B cell (primary cell): ENCODE results near the gene GAPT. TPM values are rescaled to one million over a fixed set of nuclear protein-coding genes. Genes with fewer than 3 reads are reported as not detected.

Experiments
- ATAC-seq: fragments of 200-7000 bp; cut with Tn5 transposase; one replicate; pipeline ENCODE4 v1.10.0; 2021; ENCODE audit warnings: low read depth, mild to moderate bottlenecking, moderate number of reproducible peaks, moderate library complexity
- CTCF ChIA-PET: fragments of 350-600 bp; sonication (Branson Sonifier 250); formaldehyde crosslinking; loops from one replicate; lab custom pipeline; 2021; ENCODE audit warnings: antibody characterized with exemption, inconsistent platforms; lab: Charles Lee
- POLR2A ChIA-PET: fragments of 350-600 bp; sonication (Branson Sonifier 250); formaldehyde crosslinking; loops from one replicate; lab custom pipeline; 2021; ENCODE audit warnings: antibody characterized with exemption; lab: Charles Lee
- DNase-seq: peaks from one replicate; pipeline ENCODE4 v3.0.0; 2013
- H2AFZ ChIP-seq: 2 replicates; pipeline ENCODE4 v1.6.1; 2012; ENCODE audit warnings: mild to moderate bottlenecking, low read depth, low read length; ENCODE audit not compliant: insufficient read depth, poor library complexity, severe bottlenecking
- H3K27ac ChIP-seq, 2 donors: 1 replicate in 1 of 2; 2 replicates in 1 of 2; pipeline ENCODE4 v1.5.1; 2012 to 2013; ENCODE audit warnings: low read length in 2 of 2, mild to moderate bottlenecking in 2 of 2, moderate library complexity in 1 of 2
- H3K27me3 ChIP-seq, 4 experiments: fragments of 200-600 bp in 1 of 4; sonication (generic) in 1 of 4; replicated peaks in 1 of 4; 1 replicate in 2 of 4; 2 replicates in 2 of 4; pipeline versions ENCODE4 v1.6.1 to v1.7.0; 2013 to 2016; ENCODE audit warnings: low read length in 3 of 4, mild to moderate bottlenecking in 2 of 4, mixed read lengths in 1 of 4, moderate library complexity in 1 of 4; ENCODE audit not compliant: insufficient read depth in 4 of 4, control insufficient read depth in 3 of 4; ENCODE audit errors: control extremely low read depth in 1 of 4
- H3K36me3 ChIP-seq, 2 experiments: replicated peaks in 1 of 2; 1 replicate in 1 of 2; 2 replicates in 1 of 2; pipeline versions ENCODE4 v1.6.1 to v1.7.1; 2013; ENCODE audit warnings: low read length in 1 of 2; ENCODE audit not compliant: insufficient read depth in 2 of 2, control insufficient read depth in 1 of 2; ENCODE audit errors: control extremely low read depth in 1 of 2, extremely low read depth in 1 of 2
- H3K4me1 ChIP-seq, 2 donors: fragments of 200-600 bp in 1 of 2; sonication (generic) in 1 of 2; 1 replicate in 1 of 2; 2 replicates in 1 of 2; pipeline versions ENCODE4 v1.5.1 to v1.6.1; 2013 to 2017; ENCODE audit warnings: low read length in 2 of 2; ENCODE audit not compliant: control insufficient read depth in 2 of 2, insufficient read depth in 2 of 2
- H3K4me2 ChIP-seq: replicated peaks from 2 replicates; pipeline ENCODE3; 2012; ENCODE audit warnings: mild to moderate bottlenecking, low read depth, low read length; ENCODE audit not compliant: poor library complexity, severe bottlenecking
- H3K4me3 ChIP-seq, 5 experiments: fragments of 200-600 bp in 1 of 5; sonication (generic) in 1 of 5; 1 replicate in 3 of 5; 2 replicates in 2 of 5; pipeline versions ENCODE4 v1.5.1 to v1.7.0; 2011 to 2016; ENCODE audit warnings: low read length in 4 of 5, mild to moderate bottlenecking in 4 of 5, low read depth in 2 of 5, control low read depth in 1 of 5, moderate library complexity in 1 of 5; ENCODE audit not compliant: insufficient read depth in 1 of 5; ENCODE audit errors: control extremely low read depth in 1 of 5, extremely low read depth in 1 of 5
- H3K79me2 ChIP-seq: fragments of 200-600 bp; sonication (generic); one replicate; pipeline ENCODE4 v1.6.0; 2016; ENCODE audit warnings: low read length; ENCODE audit not compliant: control insufficient read depth, insufficient read depth
- H3K9ac ChIP-seq: fragments of 200-600 bp; sonication (generic); 2 replicates; pipeline ENCODE4 v1.6.1; 2017; ENCODE audit warnings: mild to moderate bottlenecking, low read length, moderate library complexity
- H3K9me3 ChIP-seq, 3 donors: one replicate each; pipeline versions ENCODE4 v1.6.1 to v1.7.1; 2013; ENCODE audit warnings: low read length in 2 of 3; ENCODE audit not compliant: control insufficient read depth in 2 of 3, insufficient read depth in 1 of 3; ENCODE audit errors: control extremely low read depth in 1 of 3
- H4K20me1 ChIP-seq: 2 replicates; pipeline ENCODE4 v1.6.0; 2012; ENCODE audit warnings: mild to moderate bottlenecking, low read length; ENCODE audit not compliant: insufficient read depth, control insufficient read depth, poor library complexity, severe bottlenecking
- H3K27ac Mint-ChIP-seq: one replicate; pipeline ENCODE4 v1.8.0; 2021; ENCODE audit warnings: mixed read lengths
- H3K27me3 Mint-ChIP-seq: one replicate; pipeline ENCODE4 v1.8.0; 2021; ENCODE audit warnings: mixed read lengths
- H3K4me1 Mint-ChIP-seq: one replicate; pipeline ENCODE4 v1.8.0; 2021; ENCODE audit warnings: mixed read lengths
- H3K4me3 Mint-ChIP-seq: one replicate; pipeline ENCODE4 v1.8.0; 2021; ENCODE audit warnings: mixed read lengths
- H3K9me3 Mint-ChIP-seq: one replicate; pipeline ENCODE4 v1.8.0; 2022; ENCODE audit warnings: mixed read lengths; ENCODE audit not compliant: insufficient read depth
- EZH2 ChIP-seq: IDR thresholded peaks from 2 replicates; pipeline ENCODE4 v1.6.1; 2012; ENCODE audit warnings: borderline replicate concordance, low read depth, mild to moderate bottlenecking, moderate library complexity, low read length; ENCODE audit not compliant: insufficient read depth, poor library complexity, severe bottlenecking
- WGBS: methylation state at CpG from one replicate; pipeline ENCODE4 v1.1.5; 2013; ENCODE audit warnings: missing lambda C conversion rate; ENCODE audit not compliant: insufficient coverage; 5-methylcytosine and 5-hydroxymethylcytosine counted together
- intact Hi-C: fragments of 100-400 bp; cut with micrococcal nuclease; formaldehyde crosslinking; loops from one replicate; pipeline ENCODE4 v1.10.0; 2022
- polyA plus RNA-seq: library from polyadenylated mRNA; depleted of rRNA; stranded (reverse); fragments of >200 nt; gene quantifications from 2 replicates; pipeline ENCODE4 v1.2.3, GENCODE V29; 2012
- total RNA-seq, 2 donors: library from RNA; stranded (reverse); fragments of 120-200 nt in 1 of 2; gene quantifications; 1 replicate in 1 of 2; 2 replicates in 1 of 2; pipeline versions ENCODE4 v1.2.3 to v1.2.4, GENCODE V29; 2013 to 2022
- TF ChIP-seq, protein P1 (sequence below): fragments of 200-600 bp; IDR thresholded peaks from one replicate; pipeline ENCODE4 v1.8.0; 2022; ENCODE audit warnings: antibody characterized with exemption, mild to moderate bottlenecking

GAPT gene
- total and polyA plus RNA-seq, 2 donors (not counting 1 experiment from before 2014, with no cell fraction given): 51.3 to 69.0 TPM

DNA sequence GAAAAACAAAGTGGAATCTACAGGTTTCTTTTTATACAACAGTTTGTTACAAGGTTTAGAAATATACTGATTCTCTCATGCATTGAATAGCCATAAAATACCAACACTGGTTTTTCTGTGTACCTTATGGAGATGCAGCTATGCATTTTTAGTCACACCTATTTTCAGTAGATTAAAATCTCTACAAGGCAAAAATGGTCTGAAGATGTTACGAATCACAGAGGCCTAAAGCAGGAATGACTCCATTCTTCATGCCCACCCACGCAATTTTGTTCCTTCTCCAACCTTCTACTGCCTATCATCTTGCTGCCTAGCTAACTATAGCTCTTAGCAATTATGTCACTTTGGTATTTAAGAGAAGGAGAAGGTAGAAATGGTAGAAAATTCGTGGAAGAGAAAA lies 41.2 kb upstream of the GAPT start:
- peaks cover 0 to 10% (median 0%) of the 10 kb centered on the region in 3 donors for H3K9me3 ChIP-seq
- CTCF ChIA-PET: interaction anchor here (0.9 kb wide), 1 partner anchor 13 kb away, joined by 3 read pairs; no protein-coding TSS in a partner anchor
- H3K36me3 ChIP-seq: peaks cover 0 to 2% of the 10 kb centered on the region in 2 experiments
- no peaks in the 10 kb centered on the region for H3K79me2 ChIP-seq
- Mint-ChIP-seq H3K27me3 (peaks cover 16% of the 10 kb centered on the region), H3K27ac (no peak overlapping the region), H3K4me3 (no peak overlapping the region), H3K4me1 (no peaks in the 10 kb centered on the region), H3K9me3 (no peaks in the 10 kb centered on the region)
- no peak overlapping the region for H3K27ac ChIP-seq
- DNase-seq (no peak), ATAC-seq (no peak)
- H3K4me1 ChIP-seq: no peaks in the 10 kb centered on the region
- H3K4me2 ChIP-seq: no peak overlapping the region
- no peaks in the 10 kb centered on the region for H4K20me1 ChIP-seq
- intact Hi-C loops: no loop called here
- H2AFZ ChIP-seq: no peak overlapping the region
- H3K27me3 ChIP-seq: no peaks in the 10 kb centered on the region
- TF ChIP-seq, protein P1, sequence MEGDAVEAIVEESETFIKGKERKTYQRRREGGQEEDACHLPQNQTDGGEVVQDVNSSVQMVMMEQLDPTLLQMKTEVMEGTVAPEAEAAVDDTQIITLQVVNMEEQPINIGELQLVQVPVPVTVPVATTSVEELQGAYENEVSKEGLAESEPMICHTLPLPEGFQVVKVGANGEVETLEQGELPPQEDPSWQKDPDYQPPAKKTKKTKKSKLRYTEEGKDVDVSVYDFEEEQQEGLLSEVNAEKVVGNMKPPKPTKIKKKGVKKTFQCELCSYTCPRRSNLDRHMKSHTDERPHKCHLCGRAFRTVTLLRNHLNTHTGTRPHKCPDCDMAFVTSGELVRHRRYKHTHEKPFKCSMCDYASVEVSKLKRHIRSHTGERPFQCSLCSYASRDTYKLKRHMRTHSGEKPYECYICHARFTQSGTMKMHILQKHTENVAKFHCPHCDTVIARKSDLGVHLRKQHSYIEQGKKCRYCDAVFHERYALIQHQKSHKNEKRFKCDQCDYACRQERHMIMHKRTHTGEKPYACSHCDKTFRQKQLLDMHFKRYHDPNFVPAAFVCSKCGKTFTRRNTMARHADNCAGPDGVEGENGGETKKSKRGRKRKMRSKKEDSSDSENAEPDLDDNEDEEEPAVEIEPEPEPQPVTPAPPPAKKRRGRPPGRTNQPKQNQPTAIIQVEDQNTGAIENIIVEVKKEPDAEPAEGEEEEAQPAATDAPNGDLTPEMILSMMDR: no peak
- TF ChIP-seq EZH2: no peak
- H3K4me3 ChIP-seq: no peak overlapping the region
- 100% methylated on average over 1 of the region's 3 CpGs for WGBS
- H3K9ac ChIP-seq: no peak overlapping the region
- POLR2A ChIA-PET: no interaction called here

DNA sequence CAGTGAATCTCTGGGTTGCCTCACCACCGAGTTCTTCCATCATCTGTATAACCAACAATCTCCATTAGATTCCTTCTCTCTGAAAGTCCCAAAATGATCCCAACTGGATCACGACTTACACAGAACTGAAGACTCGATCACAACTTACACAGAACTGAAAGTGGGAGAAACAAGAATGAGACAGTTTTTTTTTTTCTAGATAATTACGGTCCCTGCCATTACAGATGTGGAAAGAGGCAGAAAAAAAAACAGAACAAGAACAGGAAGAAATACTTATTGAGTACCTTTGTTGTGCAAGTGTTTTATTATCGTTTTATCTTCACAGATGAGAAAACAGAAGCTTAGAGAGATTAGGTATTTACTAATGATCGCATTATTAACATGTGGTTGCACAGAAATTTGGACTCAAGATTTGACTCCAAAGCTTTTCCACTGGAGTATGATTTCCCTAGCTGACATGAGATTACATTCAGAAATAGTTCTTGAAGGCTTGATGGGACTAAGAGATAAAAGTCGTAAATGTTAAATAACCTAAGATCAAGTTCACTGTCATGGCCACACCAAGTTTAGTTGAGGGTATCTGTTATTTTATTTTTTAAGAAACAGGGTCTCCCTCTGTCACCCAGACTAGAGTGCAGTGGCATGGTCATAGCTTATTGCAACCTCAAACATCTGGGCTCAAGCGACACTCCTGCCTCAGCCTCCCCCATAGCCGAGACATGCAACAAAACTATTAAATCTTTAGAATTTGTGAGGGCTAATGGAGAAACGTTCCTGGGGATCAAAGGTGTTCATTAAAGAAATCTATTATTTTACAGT lies 40.2 kb upstream of the GAPT start:
- Histone ChIP-seq H3K79me2 (no peaks in the 10 kb centered on the region), H3K27ac (no peak overlapping the region), H3K4me1 (no peaks in the 10 kb centered on the region), H3K9ac (no peak overlapping the region), H2AFZ (no peak overlapping the region), H3K36me3 (peaks cover 0 to 2% of the 10 kb centered on the region in 2 experiments), H3K4me3 (no peak overlapping the region), H3K27me3 (no peaks in the 10 kb centered on the region), H4K20me1 (no peaks in the 10 kb centered on the region), H3K4me2 (no peak overlapping the region), H3K9me3 (peaks cover 0 to 7% (median 0%) of the 10 kb centered on the region in 3 donors)
- ATAC-seq (no peak), DNase-seq (no peak)
- intact Hi-C loops: no loop called here
- H3K4me3 Mint-ChIP-seq: no peak overlapping the region
- 90% methylated on average over 4 of the region's 10 CpGs for WGBS
- no peak for TF ChIP-seq EZH2
- TF ChIP-seq, protein P1: no peak
- H3K27me3 Mint-ChIP-seq: peaks cover 13% of the 10 kb centered on the region
- ChIA-PET POLR2A (no interaction called here), CTCF (interaction anchor here (0.6 to 0.9 kb wide), 2 partner anchors 12 to 351 kb away, joined by 3 read pairs; no protein-coding TSS in a partner anchor)
- H3K4me1 Mint-ChIP-seq: no peaks in the 10 kb centered on the region
- no peak overlapping the region for H3K27ac Mint-ChIP-seq
- no peaks in the 10 kb centered on the region for H3K9me3 Mint-ChIP-seq
